BLaER1 (cell line): ENCODE results near the gene WSCD2.

Experiments used
- H3K27ac ChIP-seq: shearing (Covaris generic); formaldehyde crosslinking; 2 replicates; pipeline ENCODE4 v1.8.1; 2022
- H3K27me3 ChIP-seq: shearing (Covaris generic); formaldehyde crosslinking; 2 replicates; pipeline ENCODE4 v1.8.1; 2022
- H3K36me3 ChIP-seq: shearing (Covaris generic); formaldehyde crosslinking; 2 replicates; pipeline ENCODE4 v1.8.1; 2022
- H3K4me1 ChIP-seq: shearing (Covaris generic); formaldehyde crosslinking; 2 replicates; pipeline ENCODE4 v1.8.1; 2022
- H3K4me2 ChIP-seq: shearing (Covaris generic); formaldehyde crosslinking; 2 replicates; pipeline ENCODE4 v1.8.1; 2022
- H3K4me3 ChIP-seq: shearing (Covaris generic); formaldehyde crosslinking; 2 replicates; pipeline ENCODE4 v1.8.1; 2022
- H3K9ac ChIP-seq: shearing (Covaris generic); formaldehyde crosslinking; 2 replicates; pipeline ENCODE4 v1.8.1; 2022
- H3K9me3 ChIP-seq: shearing (Covaris generic); formaldehyde crosslinking; 2 replicates; pipeline ENCODE4 v1.8.1; 2022
- H4K20me1 ChIP-seq: shearing (Covaris generic); formaldehyde crosslinking; 2 replicates; pipeline ENCODE4 v1.8.1; 2022
- Cebpa-rat ChIP-seq: shearing (Covaris generic); IDR thresholded peaks from 2 replicates; pipeline ENCODE4 v1.8.1; 2022

The WSCD2 gene

GRCh38 chr12:108117902-108118301 lies 11.2 kb upstream of the WSCD2 start:
- H3K27me3 ChIP-seq = no peaks in the 10 kb centered on the region
- H4K20me1 ChIP-seq = no peaks in the 10 kb centered on the region
- no peaks in the 10 kb centered on the region for H3K4me1 ChIP-seq
- no peak for TF ChIP-seq Cebpa-rat
- H3K27ac ChIP-seq = no peak overlapping the region
- no peak overlapping the region for H3K9ac ChIP-seq
- H3K4me3 ChIP-seq = no peak overlapping the region
- H3K36me3 ChIP-seq = no peaks in the 10 kb centered on the region
- no peak overlapping the region for H3K4me2 ChIP-seq
- no peaks in the 10 kb centered on the region for H3K9me3 ChIP-seq

GRCh38 chr12:108119126-108119973 lies 9.7 kb upstream of the WSCD2 start:
- H3K27me3 ChIP-seq = no peaks in the 10 kb centered on the region
- H3K36me3 ChIP-seq = no peaks in the 10 kb centered on the region
- no peak overlapping the region for H3K4me2 ChIP-seq
- H4K20me1 ChIP-seq = no peaks in the 10 kb centered on the region
- no peak for TF ChIP-seq Cebpa-rat
- no peaks in the 10 kb centered on the region for H3K9me3 ChIP-seq
- no peak overlapping the region for H3K27ac ChIP-seq
- H3K9ac ChIP-seq = no peak overlapping the region
- H3K4me3 ChIP-seq = no peak overlapping the region
- no peaks in the 10 kb centered on the region for H3K4me1 ChIP-seq

- no peaks in the 10 kb centered on the region for H3K36me3 ChIP-seq
- H3K4me3 ChIP-seq = no peak overlapping the region
- H3K9ac ChIP-seq = no peak overlapping the region
- H3K4me2 ChIP-seq = no peak overlapping the region
- H3K4me1 ChIP-seq = no peaks in the 10 kb centered on the region
- no peaks in the 10 kb centered on the region for H4K20me1 ChIP-seq
- TF ChIP-seq Cebpa-rat = no peak
- no peaks in the 10 kb centered on the region for H3K27me3 ChIP-seq
- no peaks in the 10 kb centered on the region for H3K9me3 ChIP-seq
- no peak overlapping the region for H3K27ac ChIP-seq
These were observed 8.9 kb upstream of the WSCD2 start for GRCh38 chr12:108119974-108120862.

GRCh38 chr12:108120863-108121165 lies 8.3 kb upstream of the WSCD2 start:
- TF ChIP-seq Cebpa-rat = no peak
- no peak overlapping the region for H3K4me3 ChIP-seq

GRCh38 chr12:108121320-108121719 lies 7.8 kb upstream of the WSCD2 start:
- H3K4me1 ChIP-seq = no peaks in the 10 kb centered on the region
- no peaks in the 10 kb centered on the region for H3K36me3 ChIP-seq
- H3K27me3 ChIP-seq = no peaks in the 10 kb centered on the region
- no peak overlapping the region for H3K27ac ChIP-seq
- no peak overlapping the region for H3K4me3 ChIP-seq
- H4K20me1 ChIP-seq = no peaks in the 10 kb centered on the region
- no peak for TF ChIP-seq Cebpa-rat
- no peaks in the 10 kb centered on the region for H3K9me3 ChIP-seq
- H3K4me2 ChIP-seq = no peak overlapping the region
- no peak overlapping the region for H3K9ac ChIP-seq

More at GRCh38 chr12:108120863-108121165, 8.3 kb upstream of the WSCD2 start:
- H3K27ac ChIP-seq = no peak overlapping the region
- H3K4me1 ChIP-seq = no peaks in the 10 kb centered on the region
- no peaks in the 10 kb centered on the region for H4K20me1 ChIP-seq
- no peaks in the 10 kb centered on the region for H3K36me3 ChIP-seq
- H3K9ac ChIP-seq = no peak overlapping the region
- H3K9me3 ChIP-seq = no peaks in the 10 kb centered on the region
- no peak overlapping the region for H3K4me2 ChIP-seq
- H3K27me3 ChIP-seq = no peaks in the 10 kb centered on the region

- no peaks in the 10 kb centered on the region for H3K4me1 ChIP-seq
- H3K27me3 ChIP-seq = peaks cover under 1% of the 10 kb centered on the region; the same call in 1 of the 2 replicates
- no peak overlapping the region for H3K4me2 ChIP-seq
- H3K4me3 ChIP-seq = no peak overlapping the region
- H3K9ac ChIP-seq = no peak overlapping the region
- H3K36me3 ChIP-seq = no peaks in the 10 kb centered on the region
- TF ChIP-seq Cebpa-rat = no peak
- no peaks in the 10 kb centered on the region for H3K9me3 ChIP-seq
- H3K27ac ChIP-seq = no peak overlapping the region
- H4K20me1 ChIP-seq = no peaks in the 10 kb centered on the region
These were observed 7.2 kb upstream of the WSCD2 start for GRCh38 chr12:108121728-108122471.

GRCh38 chr12:108122644-108123043 lies 6.4 kb upstream of the WSCD2 start:
- H3K9me3 ChIP-seq = no peaks in the 10 kb centered on the region
- H3K9ac ChIP-seq = no peak overlapping the region
- no peak overlapping the region for H3K4me3 ChIP-seq
- no peak for TF ChIP-seq Cebpa-rat
- no peaks in the 10 kb centered on the region for H4K20me1 ChIP-seq
- no peaks in the 10 kb centered on the region for H3K4me1 ChIP-seq
- peaks cover 8% of the 10 kb centered on the region for H3K27me3 ChIP-seq
- H3K4me2 ChIP-seq = no peak overlapping the region
- H3K27ac ChIP-seq = no peak overlapping the region
- H3K36me3 ChIP-seq = no peaks in the 10 kb centered on the region

GRCh38 chr12:108123402-108123801 lies 5.7 kb upstream of the WSCD2 start:
- H3K27ac ChIP-seq = no peak overlapping the region
- H3K9me3 ChIP-seq = no peaks in the 10 kb centered on the region
- no peak overlapping the region for H3K4me2 ChIP-seq
- no peak for TF ChIP-seq Cebpa-rat
- H3K4me1 ChIP-seq = no peaks in the 10 kb centered on the region
- peaks cover 14% of the 10 kb centered on the region for H3K27me3 ChIP-seq
- no peaks in the 10 kb centered on the region; the same call in 1 of the 2 replicates for H4K20me1 ChIP-seq
- H3K4me3 ChIP-seq = no peak overlapping the region
- no peak overlapping the region for H3K9ac ChIP-seq
- no peaks in the 10 kb centered on the region for H3K36me3 ChIP-seq

GRCh38 chr12:108125073-108125472 lies 4.0 kb upstream of the WSCD2 start:
- Histone ChIP-seq H3K4me1 (peaks cover 6% of the 10 kb centered on the region; the same call in 1 of the 2 replicates), H3K4me3 (no peak overlapping the region), H3K27me3 (peaks cover 30% of the 10 kb centered on the region), H3K27ac (no peak overlapping the region), H4K20me1 (peaks cover 16% of the 10 kb centered on the region; the same call in 1 of the 2 replicates), H3K9ac (no peak overlapping the region), H3K36me3 (no peaks in the 10 kb centered on the region), H3K9me3 (no peaks in the 10 kb centered on the region), H3K4me2 (no peak overlapping the region)
- no peak for TF ChIP-seq Cebpa-rat
